ENCODE data around the gene MRGPRF.

DNA sequence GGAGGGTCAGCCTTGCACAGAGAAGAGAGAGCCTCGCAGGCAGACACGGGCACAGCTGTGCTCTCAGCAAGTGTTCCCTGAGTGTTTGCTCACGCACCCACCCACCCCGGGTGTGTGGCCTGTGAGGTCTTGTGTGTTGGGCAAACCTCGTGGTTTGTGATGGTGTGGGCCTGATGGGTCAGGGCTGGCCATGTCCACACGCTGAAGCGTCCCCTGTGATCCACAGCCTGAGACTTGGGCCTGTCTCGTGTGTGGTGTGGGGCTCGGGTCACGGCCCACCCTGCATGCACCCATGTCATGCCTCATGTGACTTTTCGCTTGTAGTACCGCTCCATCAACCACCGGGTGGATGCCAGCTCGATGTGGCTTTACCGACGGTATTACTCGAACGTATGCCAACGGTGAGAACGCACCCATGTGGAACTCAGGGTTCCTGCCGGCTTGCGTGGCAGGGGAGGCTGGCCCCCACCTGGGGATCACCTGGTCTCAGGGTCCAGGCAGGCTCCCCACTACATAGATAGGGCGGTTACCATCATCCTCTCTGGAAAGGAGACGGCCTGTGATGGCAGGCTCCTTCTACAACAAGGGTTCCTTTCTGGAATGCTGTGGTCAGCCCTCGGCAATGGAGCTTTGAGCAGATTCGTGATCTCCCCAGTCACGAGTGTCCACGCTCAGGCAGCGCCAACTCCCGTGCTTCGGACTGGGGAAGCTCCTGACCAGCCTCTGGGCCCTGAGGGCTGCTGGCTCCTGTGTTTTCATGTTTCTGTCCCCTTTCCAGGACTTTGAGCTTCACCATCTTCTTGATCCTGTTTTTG is 41.6 kb upstream of the MRGPRF start:
- TF ChIP-seq CTCF (IDR thresholded peaks at IDR 0.05; ENCODE audit: low read depth, low read length) (no peak), EZH2phosphoT487 (IDR thresholded peaks at IDR 0.05; ENCODE audit: low read depth) (no peak)

Data from OCI-LY3 (cell line).